GM19043 (cell line): ENCODE measurements around the gene DMRT3.

Experiments
- ATAC-seq: cut with Tn5 transposase; IDR thresholded peaks from one replicate; pipeline ENCODE4 v1.9.1; 2021; ENCODE audit warnings: low read depth; ENCODE audit not compliant: unreplicated experiment

The DMRT3 gene

DNA sequence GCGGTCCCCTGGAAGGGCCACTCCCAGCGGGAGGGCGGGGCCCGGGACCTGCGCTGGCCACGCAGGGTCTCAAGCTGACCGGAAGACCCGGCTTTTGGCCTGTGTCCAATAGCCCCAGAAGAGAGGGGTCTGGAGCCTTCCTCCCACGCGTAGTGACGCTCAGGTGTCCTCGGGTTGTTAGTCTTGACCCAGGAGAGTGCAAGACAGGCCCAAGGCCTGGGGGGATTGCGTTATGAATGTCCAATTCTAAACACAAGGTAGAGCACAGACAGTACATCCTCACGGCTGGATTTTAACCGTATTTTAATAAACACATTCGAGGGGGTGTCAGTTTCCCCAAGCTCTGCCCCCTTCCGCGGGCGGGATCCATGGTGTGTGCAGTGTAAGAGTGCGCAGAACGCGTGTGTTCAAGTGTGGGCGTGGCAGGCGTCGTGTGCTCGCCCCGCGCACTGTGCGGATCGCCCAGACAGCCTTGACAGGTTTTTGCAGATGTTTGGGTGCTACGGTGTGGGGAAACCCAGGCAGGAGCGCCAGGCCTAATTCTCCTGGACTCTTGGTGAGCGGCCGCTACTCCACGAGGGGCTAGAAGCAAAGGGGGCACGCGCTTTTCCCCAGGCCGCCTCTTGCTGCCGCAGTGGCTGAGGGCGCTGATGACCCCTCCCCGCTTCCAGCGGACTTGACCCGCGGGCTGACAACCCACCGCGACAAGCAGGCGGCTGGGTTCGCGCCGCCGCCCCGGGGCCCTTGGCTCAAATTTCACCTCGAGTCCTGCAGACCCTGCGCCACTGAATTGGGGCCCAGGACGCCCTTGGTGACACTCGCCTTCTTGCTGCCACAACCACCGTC is 6.1 kb upstream of the DMRT3 start:
- ATAC-seq, result no peak

DNA sequence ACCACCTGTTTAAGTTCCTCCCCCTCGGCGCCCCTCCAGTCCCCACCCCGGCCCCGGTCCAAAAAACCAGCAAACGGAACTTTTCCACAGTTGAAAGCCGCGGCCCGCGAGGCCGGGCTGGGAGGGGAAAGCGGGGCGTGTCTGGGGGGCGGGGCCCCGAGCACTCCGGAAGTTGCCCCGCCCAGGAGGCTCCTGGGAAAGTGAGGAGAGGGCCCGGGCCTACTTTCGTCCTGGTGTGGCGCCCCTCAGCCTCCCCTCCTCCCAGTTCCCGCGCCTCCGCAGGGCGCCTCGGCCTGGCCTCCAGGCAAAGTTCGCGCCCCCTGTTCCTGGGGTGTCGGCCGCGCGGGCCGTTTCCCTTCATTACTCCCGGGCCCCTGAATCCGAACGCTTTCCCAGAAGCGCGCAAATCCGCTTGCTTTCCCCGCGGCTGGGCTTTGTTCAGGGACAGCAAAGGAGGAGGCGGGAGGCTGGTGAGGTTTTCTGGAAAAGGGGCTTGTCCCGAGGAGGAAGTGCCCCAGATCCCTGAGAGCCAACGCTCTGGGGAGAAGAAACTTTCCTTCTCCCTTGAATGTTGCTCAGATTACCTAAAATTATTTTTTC is 4.5 kb upstream of the DMRT3 start:
- ATAC-seq, result no peak

DNA sequence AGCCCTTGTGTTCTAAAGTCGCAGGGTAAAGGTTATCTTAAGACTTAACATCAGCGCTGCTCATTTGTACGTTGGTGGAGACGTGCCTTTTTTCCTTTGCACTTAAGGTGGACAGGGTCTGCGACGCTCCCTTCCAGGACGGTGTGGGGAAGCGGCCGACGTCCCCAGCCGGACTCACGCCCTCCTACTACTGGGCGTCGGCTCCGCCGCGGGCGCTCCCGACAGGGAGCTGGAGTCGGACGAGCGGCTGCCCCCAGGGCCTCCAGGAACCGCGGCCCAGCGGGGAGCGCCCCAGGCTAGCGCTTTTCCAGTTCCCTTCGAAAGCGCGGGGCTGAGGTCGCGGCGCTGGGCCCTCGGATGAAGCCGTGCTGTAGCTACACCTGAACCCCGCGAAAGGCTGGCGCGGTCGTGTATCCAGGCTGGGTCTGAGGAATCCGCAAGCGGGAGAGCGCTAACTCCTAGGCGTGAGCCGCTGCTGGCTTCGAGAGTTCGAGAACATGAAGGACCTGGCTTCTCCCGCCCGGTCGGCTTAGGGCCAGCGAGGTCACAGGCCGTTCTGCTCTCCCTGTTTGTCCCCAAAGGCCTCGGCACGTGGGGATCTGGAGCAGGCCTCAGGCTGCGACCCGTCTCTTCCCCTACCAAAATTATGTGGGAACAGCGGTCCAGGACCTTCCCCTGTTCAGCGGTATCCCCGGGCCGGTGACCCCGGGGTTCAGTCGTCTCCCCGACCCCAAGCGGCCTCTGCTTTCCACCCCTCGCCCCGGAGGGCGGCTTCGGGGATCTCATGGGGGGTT is 3.8 kb upstream of the DMRT3 start:
- no peak for ATAC-seq

DNA sequence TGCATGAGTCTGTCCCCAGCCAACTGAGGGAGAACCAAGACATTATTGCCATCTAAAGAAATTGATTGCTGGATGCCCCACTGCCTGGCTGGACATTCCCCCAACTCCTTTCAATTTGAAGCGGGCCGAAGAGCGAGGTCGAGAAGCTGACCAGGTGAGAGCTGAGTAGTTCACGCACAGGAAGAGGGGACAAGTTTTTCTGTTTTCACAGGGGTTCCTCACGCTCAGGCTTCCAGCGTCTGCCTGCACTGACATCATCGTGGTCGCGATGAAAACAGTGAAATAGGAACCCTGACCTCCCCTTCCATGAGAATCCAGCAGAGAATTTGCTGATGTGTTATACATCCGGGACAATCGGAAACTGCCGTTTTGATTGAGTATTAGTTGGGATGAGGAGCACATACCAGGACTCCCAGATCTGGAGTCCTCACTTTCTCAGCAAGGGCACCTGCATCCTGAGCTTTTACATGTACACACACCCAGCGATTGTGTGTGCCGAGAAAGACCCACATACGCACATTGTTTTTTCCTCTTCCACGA is 3.1 kb upstream of the DMRT3 start:
- no peak for ATAC-seq

DNA sequence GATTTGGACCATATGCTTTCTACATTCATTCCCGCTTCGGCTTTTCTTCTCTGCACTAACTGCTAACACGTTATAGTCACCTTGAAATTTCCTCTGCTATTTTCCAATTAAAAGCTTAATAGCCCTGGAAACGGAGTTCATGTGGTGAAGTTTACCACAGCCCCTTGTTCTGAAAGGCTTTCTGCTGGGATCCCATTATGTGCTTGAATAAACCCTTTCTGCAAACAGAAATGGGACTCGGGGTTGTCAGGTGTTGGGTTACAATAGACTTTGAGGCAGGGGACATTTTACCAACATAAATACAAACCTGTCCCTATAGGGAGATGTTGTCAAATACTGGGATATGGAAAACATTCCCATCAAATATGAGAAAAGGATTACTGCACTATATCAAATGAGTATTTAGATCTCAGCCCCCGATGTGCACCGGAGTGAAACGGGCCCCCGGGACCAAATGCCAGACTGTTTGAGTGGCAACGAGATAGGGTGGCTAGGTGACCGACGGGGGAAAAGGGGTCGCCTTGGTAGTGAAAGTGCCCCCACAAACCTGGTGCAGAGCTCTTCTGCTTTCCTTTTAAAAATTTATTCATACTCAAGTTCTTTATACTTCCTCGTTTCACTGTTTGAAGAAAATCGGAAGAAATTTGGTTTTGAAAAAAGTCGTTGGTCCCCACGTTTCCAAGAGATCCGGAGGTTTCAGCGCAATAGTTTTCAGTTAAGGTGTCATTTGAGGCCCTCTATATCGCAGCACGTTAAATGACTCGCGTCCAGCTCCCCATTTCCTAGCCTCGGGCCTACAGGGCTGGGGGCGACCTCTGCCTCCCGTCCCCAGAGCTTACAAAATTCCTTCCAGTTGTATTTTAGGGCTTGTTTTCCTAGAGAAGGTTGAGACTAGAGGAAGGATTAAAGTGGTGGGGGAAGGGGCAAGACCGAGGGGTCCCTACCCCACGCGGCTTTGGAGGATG is 2.1 kb upstream of the DMRT3 start:
- ATAC-seq, result no peak

DNA sequence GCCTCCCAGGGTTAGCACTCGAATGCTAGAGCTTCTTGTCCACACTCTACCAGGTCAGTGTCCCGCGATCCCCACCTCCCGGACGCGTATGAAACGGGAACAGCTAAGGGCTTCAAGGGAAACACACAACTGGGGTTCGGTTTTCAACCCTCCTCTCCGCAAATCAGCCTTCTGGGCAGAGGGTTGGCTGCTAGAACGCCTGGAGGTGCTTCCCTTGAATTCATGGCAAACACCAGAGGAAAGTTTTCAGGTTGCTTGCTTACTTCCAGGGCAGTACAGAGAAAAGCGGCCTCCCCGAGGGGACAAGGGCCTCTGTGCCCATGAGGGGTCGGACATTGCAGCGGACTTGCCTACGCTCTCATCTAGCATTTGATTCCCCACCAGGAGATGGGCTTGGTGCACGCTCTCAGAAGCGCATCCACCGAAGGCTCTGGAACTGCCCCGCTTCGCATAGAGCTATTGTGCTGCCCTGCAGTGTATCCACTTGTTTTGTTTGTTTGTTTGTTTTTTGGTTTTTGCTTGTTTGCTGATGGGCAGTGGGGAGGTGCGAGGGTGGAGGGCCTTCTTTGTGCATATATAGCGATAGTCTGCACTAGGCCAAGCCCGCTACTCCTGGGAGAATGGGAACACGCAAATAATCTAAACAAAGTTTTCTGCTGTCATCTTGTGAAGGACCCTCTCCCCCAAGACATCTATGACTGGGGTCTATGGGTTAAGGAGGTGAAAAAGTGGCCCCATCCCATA is 1.3 kb upstream of the DMRT3 start:
- ATAC-seq, result no peak

DNA sequence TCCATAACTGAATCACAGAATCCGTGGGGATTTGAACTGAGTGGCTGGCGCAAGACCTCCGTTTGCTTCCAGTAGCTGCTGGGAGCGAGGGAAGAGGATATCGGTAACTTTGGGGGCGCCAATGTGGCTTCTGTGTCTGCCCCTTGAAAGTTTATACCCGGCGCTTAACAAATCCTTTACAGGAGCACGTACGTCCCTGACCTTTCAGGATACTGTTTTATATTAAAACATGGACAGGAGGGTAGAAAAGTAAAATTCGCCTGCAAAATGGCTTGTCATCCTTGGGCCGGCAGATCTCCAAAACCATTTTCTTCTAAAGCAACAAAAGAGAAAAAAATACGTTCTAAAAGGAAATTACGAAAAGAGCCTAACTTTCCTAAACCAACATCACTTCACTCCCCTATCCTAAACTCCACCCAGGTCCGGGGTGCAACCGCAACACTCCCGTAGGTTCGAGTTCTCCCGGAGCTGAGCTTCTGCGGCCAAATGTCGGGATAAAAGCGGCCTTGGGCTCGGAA is 656 bp upstream of the DMRT3 start:
- no peak for ATAC-seq

DNA sequence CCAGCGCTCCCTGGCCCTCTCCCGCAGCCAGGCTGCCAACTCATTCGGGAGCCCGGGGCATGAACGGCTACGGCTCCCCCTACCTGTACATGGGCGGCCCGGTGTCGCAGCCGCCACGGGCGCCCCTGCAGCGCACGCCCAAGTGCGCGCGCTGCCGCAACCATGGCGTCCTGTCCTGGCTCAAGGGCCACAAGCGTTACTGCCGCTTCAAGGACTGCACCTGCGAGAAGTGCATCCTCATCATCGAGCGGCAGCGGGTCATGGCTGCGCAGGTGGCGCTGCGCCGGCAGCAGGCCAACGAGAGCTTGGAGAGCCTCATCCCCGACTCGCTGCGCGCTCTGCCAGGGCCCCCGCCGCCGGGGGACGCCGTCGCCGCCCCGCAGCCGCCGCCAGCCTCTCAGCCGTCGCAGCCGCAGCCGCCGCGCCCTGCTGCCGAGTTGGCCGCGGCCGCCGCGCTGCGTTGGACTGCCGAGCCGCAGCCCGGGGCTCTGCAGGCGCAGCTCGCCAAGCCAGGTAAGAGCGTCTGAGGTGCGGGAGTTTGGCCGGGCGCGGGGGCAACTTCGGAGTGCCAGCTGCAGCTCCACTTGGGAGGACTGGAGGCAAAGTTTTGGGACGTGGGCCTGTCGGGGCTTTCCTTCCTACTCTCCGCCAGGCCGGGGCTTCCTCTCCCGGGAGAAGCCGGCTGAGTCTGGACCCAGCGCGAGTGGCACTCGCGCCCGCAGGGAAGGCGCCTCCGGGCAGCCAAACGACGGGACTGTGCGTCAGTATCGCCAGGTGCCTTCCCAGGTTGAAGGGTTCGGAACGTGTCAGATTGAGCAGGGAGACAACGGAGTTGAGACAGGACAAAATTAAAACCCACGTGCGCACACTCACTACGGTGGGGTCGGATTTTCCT is 735 bp downstream of the DMRT3 start:
- ATAC-seq, result no peak

DNA sequence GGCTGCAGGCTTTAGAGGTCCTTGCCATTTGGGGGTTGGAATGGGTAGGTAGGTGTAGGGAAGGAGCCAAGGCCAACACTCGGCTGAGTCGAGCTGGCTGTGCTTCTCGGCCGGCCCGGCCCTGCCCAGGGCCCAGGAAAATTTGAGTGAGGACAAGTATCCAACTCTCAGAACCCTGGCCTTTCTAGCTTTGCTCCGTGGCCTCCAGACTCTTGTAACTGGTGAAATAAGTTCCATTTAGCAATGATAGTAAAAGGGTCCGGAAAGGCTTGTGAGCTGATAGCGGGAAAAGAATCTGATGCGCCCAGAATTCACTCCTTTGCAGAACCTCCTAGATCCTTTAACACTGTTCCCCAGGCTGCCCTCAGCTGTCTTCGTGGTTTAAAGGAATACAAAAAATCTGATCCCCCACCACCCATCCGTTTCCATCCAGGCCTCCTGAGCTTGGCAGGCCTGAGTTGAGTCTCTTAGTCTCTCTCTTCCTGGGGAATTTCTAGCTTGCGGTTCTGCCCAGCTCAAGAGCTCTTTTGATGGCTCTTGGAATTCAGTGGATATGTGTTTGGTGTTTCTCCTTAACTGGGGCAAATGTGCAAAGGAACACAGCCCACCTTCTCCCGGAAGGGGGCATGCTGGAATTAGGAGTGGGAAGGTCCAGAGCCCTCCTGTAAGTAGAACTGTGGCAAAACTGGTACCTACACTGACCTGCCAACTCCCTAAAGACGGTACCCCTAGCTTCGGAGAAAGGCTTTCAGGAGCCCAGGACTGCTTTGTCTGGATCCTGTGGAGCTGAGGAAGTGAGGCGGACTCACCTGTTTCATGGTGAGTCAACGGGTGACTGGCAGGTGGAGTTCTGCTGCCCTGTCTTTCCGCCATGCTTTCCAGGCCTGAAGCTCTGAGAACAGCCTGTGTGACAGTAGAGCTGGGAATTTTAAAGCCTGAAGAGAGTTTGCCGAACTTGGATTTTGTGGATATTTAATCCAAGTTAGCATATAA is 1.7 kb downstream of the DMRT3 start:
- ATAC-seq, result no peak

DNA sequence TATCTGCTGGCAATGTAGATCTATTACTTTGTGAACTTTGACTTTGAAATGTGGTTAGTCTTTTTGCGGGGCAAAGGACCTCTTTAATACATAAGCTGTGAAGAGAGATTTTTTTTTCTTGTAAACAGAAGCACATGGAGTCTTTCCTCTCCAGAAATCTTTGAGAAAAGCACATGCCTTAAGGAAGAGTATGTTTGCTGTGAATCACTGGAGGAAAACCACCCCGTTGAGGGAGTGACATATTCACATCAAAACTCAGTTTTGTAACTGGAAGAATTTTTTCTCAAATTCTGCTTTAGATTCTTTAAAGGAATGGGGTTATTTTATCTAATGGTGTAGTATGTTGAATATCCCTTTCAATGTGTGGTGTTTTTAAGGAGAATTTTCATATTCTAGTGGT is 3.5 kb downstream of the DMRT3 start:
- no peak for ATAC-seq

DNA sequence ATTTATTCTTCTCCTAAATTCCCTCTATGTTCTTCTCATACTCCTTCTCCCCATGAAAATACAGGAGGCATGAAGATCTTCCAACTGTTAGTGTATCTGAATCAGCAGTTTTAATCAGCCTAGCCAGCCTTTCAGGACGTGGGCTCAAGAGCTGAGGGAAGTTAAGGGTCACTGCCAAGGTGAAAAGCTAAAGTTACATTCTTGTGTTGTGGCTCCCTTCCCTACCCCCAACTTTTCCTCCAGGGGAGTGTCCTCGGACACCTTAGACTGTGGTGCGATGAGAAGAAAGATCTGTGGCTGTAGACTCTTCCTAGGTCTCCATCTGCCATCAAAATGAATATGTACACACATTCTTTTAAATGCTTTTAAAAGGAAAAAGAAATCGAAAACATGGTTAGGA is 4.2 kb downstream of the DMRT3 start:
- no peak for ATAC-seq

DNA sequence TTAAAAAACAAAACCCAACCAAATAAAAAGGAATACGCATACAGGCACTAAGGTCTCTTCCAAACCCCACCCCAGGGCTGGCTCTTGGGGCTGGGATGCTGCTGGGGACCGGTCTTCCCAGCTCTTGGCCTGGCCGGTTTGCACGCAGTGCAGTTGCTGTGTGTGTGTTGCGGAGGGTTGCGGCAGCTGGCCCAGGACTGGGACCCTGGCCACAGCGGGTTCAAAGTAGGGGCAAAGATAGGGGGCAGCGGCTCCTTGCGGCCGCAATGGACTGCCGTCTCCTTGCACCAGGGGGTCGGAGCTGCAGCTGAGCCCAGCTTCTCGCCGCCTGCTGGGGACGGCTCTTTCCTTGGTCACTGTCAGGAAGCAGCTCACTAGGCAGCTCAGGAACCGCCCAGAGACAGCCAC is 5.0 kb downstream of the DMRT3 start:
- no peak for ATAC-seq

DNA sequence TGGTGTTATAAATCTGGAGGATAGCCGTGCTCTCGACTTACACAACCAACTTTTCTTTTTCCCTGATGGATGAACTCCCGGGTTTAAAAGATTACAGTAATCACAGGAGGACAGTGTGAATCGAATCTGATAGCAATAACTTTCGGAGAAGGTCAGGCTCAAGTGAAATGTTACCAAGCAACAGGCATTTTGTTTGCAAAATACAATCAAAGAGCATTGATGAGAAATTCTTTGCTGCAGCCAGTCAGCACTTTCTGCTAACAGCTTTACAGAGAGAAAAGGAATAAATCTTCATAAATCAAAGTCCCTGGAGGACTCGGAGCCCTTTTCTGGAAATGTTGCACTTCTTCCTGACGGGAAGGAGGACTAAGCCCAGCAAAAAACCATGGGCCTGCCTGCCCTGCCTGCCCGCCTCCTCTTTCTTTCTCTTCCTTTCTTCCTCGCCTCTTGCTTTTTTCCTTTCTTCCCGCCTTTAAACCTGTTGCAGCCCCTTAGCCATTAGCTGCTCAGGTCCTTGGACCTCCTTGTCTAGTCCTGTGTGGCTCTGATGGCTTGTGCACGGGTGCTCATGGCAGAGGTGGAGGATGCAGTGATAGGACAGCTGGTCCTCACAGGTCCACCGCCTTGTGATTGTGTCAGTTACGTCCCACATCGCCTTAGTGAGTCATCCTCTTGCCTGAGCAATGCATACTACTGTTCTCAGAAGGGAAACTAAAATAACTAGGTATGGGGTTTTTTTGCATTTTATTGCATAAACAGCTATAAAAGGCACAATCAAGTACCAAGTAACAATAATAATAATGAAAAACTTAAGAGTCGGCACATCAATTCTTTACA is 6.2 kb downstream of the DMRT3 start:
- ATAC-seq, result no peak

DNA sequence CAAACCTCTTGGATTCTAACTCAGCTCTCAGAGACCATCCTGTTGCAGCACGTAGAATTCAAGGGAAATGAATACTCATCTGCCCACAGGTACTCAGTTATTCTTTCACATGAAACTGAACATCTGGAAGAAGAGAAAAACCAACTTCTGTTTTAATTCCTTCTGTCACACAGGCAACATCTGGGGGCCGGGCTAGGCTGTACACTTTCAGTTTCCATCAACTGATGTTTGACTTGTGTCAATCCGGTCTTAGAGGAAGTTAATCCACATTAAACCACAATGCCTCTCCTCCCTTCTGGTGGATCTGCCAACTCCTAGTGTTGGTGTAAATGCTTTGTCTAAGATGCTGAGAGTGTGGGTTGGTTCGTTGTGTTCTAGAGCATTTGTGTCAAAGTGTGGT is 17.6 kb downstream of the DMRT3 start:
- no peak for ATAC-seq

DNA sequence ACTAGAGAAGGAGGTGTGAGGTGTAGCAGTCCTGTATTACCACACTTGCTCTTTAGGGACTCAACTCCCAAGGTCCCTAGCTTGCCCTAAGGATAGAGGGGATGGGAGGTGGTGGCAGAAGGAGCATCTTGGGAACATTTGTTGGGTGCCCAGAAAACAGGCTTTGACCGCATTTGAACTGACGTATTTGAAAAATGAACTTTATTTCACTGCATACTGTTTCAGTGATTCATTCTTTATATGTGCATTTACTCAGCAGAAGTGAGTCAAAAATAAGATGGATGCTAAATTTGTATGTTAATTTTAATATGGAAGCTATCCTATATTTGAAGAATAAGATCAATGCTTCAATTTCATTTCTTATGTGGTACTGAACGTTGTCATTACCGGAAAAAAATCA is 18.7 kb downstream of the DMRT3 start:
- no peak for ATAC-seq

DNA sequence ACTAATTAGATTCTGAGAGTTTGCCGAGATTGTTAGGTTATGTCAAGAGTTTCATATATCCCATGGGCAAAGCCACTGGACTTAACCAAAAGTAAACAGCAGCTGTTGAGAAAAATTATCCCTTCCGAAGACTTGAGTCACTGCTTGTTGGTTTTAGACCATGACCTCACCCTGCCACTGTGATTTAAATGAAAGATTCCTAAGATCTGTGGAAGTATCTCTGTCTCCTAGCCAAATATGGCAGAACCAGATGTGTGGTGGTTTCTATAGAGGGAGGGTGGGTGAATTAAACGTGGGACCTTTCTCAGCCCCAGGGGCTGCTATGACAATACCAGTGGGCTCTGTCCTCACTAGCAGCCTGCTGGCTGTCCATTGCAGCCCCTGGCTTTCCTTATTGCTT is 19.3 kb downstream of the DMRT3 start:
- no peak for ATAC-seq
